Breast epithelium (tissue), 4 donors: Measurements from ENCODE around the gene PPP1R15B. TPM values are rescaled to one million over a fixed set of nuclear protein-coding genes. Genes with fewer than 3 reads are reported as not detected.

Experiments
- DNase-seq, 2 donors: peaks; one replicate each; pipeline ENCODE4 v3.0.0-alpha.2; 2019; ENCODE audit warnings: low spot score in 2 of 2
- H3K27ac ChIP-seq, 2 donors: fragments of 200-600 bp; sonication (generic) in 1 of 2; one replicate each; pipeline ENCODE4 v1.5.1; 2016 to 2019; ENCODE audit warnings: mild to moderate bottlenecking in 1 of 2
- H3K27me3 ChIP-seq, 2 donors: fragments of 200-600 bp; sonication (generic) in 1 of 2; one replicate each; pipeline versions ENCODE4 v1.5.1 to v1.6.0; 2017 to 2019; ENCODE audit warnings: control low read depth in 1 of 2, mild to moderate bottlenecking in 1 of 2
- H3K36me3 ChIP-seq: fragments of 200-600 bp; one replicate; pipeline ENCODE4 v1.5.1; 2019
- H3K4me1 ChIP-seq, 2 donors: fragments of 200-600 bp; sonication (generic); one replicate each; pipeline ENCODE4 v1.5.1; 2016 to 2019; ENCODE audit warnings: control low read depth in 1 of 2
- H3K4me3 ChIP-seq, 3 donors: fragments of 200-600 bp; sonication (generic); 1 replicate in 2 of 3; 2 replicates in 1 of 3; pipeline ENCODE4 v1.5.1; 2016 to 2019; ENCODE audit warnings: mild to moderate bottlenecking in 3 of 3, moderate library complexity in 2 of 3
- H3K9me3 ChIP-seq, 2 donors: fragments of 200-600 bp; sonication (generic) in 1 of 2; one replicate each; pipeline ENCODE4 v1.5.1; 2016 to 2019; ENCODE audit warnings: control low read depth in 1 of 2
- CTCF ChIP-seq, 3 donors: fragments of 450-650 bp; IDR thresholded peaks; one replicate each; pipeline ENCODE4 v1.5.1; 2016 to 2017; ENCODE audit warnings: antibody characterized with exemption in 3 of 3, mild to moderate bottlenecking in 3 of 3, moderate library complexity in 3 of 3
- POLR2A ChIP-seq: fragments of 450-650 bp; IDR thresholded peaks from one replicate; pipeline ENCODE4 v1.6.1; 2016; ENCODE audit warnings: antibody characterized with exemption, mild to moderate bottlenecking, moderate library complexity
- POLR2AphosphoS5 ChIP-seq, 3 donors: sonication (generic); formaldehyde crosslinking; IDR thresholded peaks; one replicate each; pipeline ENCODE4 v1.6.1; 2017; ENCODE audit warnings: antibody characterized with exemption in 3 of 3
- intact Hi-C: fragments of 100-400 bp; cut with DNase I; formaldehyde crosslinking; loops from one replicate; pipeline ENCODE4 v1.15.1; 2023; ENCODE audit warnings: low total_unique reads
- total RNA-seq, 3 donors: library from RNA; depleted of rRNA; stranded (reverse); fragments of >200 nt; gene quantifications; one replicate each; pipeline ENCODE4 v1.1.0, GENCODE V29; 2016

PPP1R15B gene
- total RNA-seq, 3 donors from 2014 or later: 47.5 to 91.6 (median 53.3) TPM

DNA sequence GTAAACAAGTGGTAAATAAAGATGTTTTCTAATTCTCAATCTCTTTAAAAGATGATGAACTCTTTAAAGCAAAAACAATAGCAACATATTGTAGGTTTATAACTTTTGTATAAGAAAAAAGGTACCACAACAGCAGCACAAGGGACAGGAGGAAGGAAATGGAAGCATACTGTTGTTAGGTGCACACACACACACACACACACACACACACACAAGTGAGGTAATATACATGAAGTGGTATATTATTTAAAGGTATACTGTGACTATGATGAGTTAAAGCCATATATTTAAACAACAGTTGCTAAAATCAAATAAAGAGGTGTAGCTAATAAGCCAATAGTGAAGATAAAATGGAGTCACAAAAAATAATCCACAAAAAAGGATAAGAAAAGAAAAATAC is 20.0 kb downstream of the PPP1R15B start:
- TF ChIP-seq POLR2A (no peak), POLR2AphosphoS5 (IDR thresholded peaks at IDR 0.05) (no peak), CTCF (IDR thresholded peaks at IDR 0.05) (no peak)
- H3K36me3 ChIP-seq: no peaks in the 10 kb centered on the region
- intact Hi-C loops: no loop called here
- no peaks in the 10 kb centered on the region for H3K9me3 ChIP-seq
- no peaks in the 10 kb centered on the region for H3K27me3 ChIP-seq
- no peaks in the 10 kb centered on the region for H3K4me1 ChIP-seq
- DNase-seq: no peak
- H3K4me3 ChIP-seq: no peak overlapping the region
- H3K27ac ChIP-seq: no peak overlapping the region

GRCh38 chr1:204390751-204391466 is 20.7 kb downstream of the PPP1R15B start:
- TF ChIP-seq CTCF (IDR thresholded peaks at IDR 0.05): no peak
- no peak for TF ChIP-seq POLR2AphosphoS5 (IDR thresholded peaks at IDR 0.05)
- no peak for TF ChIP-seq POLR2A
- Histone ChIP-seq H3K9me3 (no peaks in the 10 kb centered on the region), H3K4me1 (no peaks in the 10 kb centered on the region), H3K36me3 (no peaks in the 10 kb centered on the region), H3K27me3 (no peaks in the 10 kb centered on the region), H3K27ac (no peak overlapping the region), H3K4me3 (no peak overlapping the region)
- no peak for DNase-seq
- intact Hi-C loops: no loop called here

- no peaks in the 10 kb centered on the region for H3K4me1 ChIP-seq
- no peaks in the 10 kb centered on the region for H3K9me3 ChIP-seq
- no peak overlapping the region for H3K4me3 ChIP-seq
- no peak overlapping the region for H3K27ac ChIP-seq
- no peak for DNase-seq
- H3K27me3 ChIP-seq: no peaks in the 10 kb centered on the region
- TF ChIP-seq POLR2AphosphoS5 (IDR thresholded peaks at IDR 0.05) (no peak), CTCF (IDR thresholded peaks at IDR 0.05) (no peak), POLR2A (no peak)
- intact Hi-C loops: no loop called here
- H3K36me3 ChIP-seq: no peaks in the 10 kb centered on the region
Measured at GRCh38 chr1:204385727-204386126, 25.9 kb downstream of the PPP1R15B start.

- DNase-seq: peak in 1 of 2 donors; percentile 45
Measured at GRCh38 chr1:204384636-204385352, 26.8 kb downstream of the PPP1R15B start.

More at GRCh38 chr1:204384636-204385352, 26.8 kb downstream of the PPP1R15B start:
- no peaks in the 10 kb centered on the region for H3K36me3 ChIP-seq
- no peaks in the 10 kb centered on the region for H3K27me3 ChIP-seq
- no peak overlapping the region for H3K4me3 ChIP-seq
- H3K27ac ChIP-seq: peak overlapping the region in 1 of 2 donors; percentile 30
- TF ChIP-seq CTCF (IDR thresholded peaks at IDR 0.05): no peak
- no peak for TF ChIP-seq POLR2A
- TF ChIP-seq POLR2AphosphoS5 (IDR thresholded peaks at IDR 0.05): no peak
- no peaks in the 10 kb centered on the region for H3K9me3 ChIP-seq
- H3K4me1 ChIP-seq: no peaks in the 10 kb centered on the region
- intact Hi-C loops: no loop called here
